ENCODE measurements around the gene PMS1. TPM values are rescaled to one million over a fixed set of nuclear protein-coding genes. Genes with fewer than 3 reads are reported as not detected.
A peak's percentile ranks its signal among the peaks of the same experiment; 100 is the strongest.

The PMS1 gene
- total RNA-seq, 1 experiment from 2014 or later, result 46.5 TPM

- intact Hi-C loops (cut with micrococcal nuclease; ENCODE audit: unreplicated experiment), result no loop called here
- TF ChIP-seq CTCF (conservative IDR thresholded peaks at IDR 0.05; ENCODE audit: low read depth, low read length) (no peak), EZH2 (IDR thresholded peaks at IDR 0.05; ENCODE audit: borderline replicate concordance, low read depth, low read length, poor library complexity, severe bottlenecking) (no peak)
- no peak for DNase-seq (ENCODE audit: low spot score)
- no peaks in the 10 kb centered on the region for H3K27me3 ChIP-seq (replicated peaks; ENCODE audit: insufficient read depth, low read depth, low read length, poor library complexity)
- H3K4me1 ChIP-seq (ENCODE audit: insufficient read depth, low read length, poor library complexity, severe bottlenecking), result no peaks in the 10 kb centered on the region
- POLR2A ChIA-PET (ENCODE audit: low non-redundant PET), result no interaction called here
- no TSS peak for BruUV-seq (replicated peaks)
- CTCF ChIA-PET, result no interaction called here
- no peak overlapping the region for H3K27ac ChIP-seq (ENCODE audit: low read depth, low read length, poor library complexity, severe bottlenecking)
- no peaks in the 10 kb centered on the region for H3K9me3 ChIP-seq (ENCODE audit: low read depth, low read length, poor library complexity, severe bottlenecking)
- peaks cover 46% of the 10 kb centered on the region for H3K36me3 ChIP-seq (ENCODE audit: insufficient read depth, low read length, poor library complexity, severe bottlenecking)
- no peak overlapping the region for H3K4me3 ChIP-seq (ENCODE audit: low read depth, low read length, poor library complexity, severe bottlenecking)
Observed at GRCh38 chr2:189770590-189771322, 13.5 kb upstream of the PMS1 start.

- POLR2A ChIA-PET (ENCODE audit: low non-redundant PET), result no interaction called here
- intact Hi-C loops (cut with micrococcal nuclease; ENCODE audit: unreplicated experiment), result no loop called here
- peaks cover 58% of the 10 kb centered on the region for H3K36me3 ChIP-seq (ENCODE audit: insufficient read depth, low read length, poor library complexity, severe bottlenecking)
Observed at GRCh38 chr2:189772212-189772611, 12.0 kb upstream of the PMS1 start.

GRCh38 chr2:189782221-189782671 lies 2.0 kb upstream of the PMS1 start:
- peaks cover 9% of the 10 kb centered on the region for H3K4me1 ChIP-seq (ENCODE audit: insufficient read depth, low read length, poor library complexity, severe bottlenecking)
- H3K27ac ChIP-seq (ENCODE audit: low read depth, low read length, poor library complexity, severe bottlenecking), result no peak overlapping the region
- ChIA-PET CTCF (no interaction called here), POLR2A (ENCODE audit: low non-redundant PET) (interaction anchor here (0.7 kb wide), 1 partner anchor 354 kb away, joined by 4 read pairs; no protein-coding TSS in a partner anchor)
- no peak for DNase-seq (ENCODE audit: low spot score)
- peak overlapping the region; percentile 63 for H3K4me3 ChIP-seq (ENCODE audit: low read depth, low read length, poor library complexity, severe bottlenecking)
- no peaks in the 10 kb centered on the region for H3K27me3 ChIP-seq (replicated peaks; ENCODE audit: insufficient read depth, low read depth, low read length, poor library complexity)
- H3K36me3 ChIP-seq (ENCODE audit: insufficient read depth, low read length, poor library complexity, severe bottlenecking), result peaks cover 44% of the 10 kb centered on the region
- BruUV-seq (replicated peaks), result no TSS peak
- H3K9me3 ChIP-seq (ENCODE audit: low read depth, low read length, poor library complexity, severe bottlenecking), result no peaks in the 10 kb centered on the region
- intact Hi-C loops (cut with micrococcal nuclease; ENCODE audit: unreplicated experiment), result no loop called here
- TF ChIP-seq EZH2 (IDR thresholded peaks at IDR 0.05; ENCODE audit: borderline replicate concordance, low read depth, low read length, poor library complexity, severe bottlenecking) (no peak), CTCF (conservative IDR thresholded peaks at IDR 0.05; ENCODE audit: low read depth, low read length) (no peak)

More at GRCh38 chr2:189772212-189772611, 12.0 kb upstream of the PMS1 start:
- no peak for TF ChIP-seq CTCF (conservative IDR thresholded peaks at IDR 0.05; ENCODE audit: low read depth, low read length)
- no peak for TF ChIP-seq EZH2 (IDR thresholded peaks at IDR 0.05; ENCODE audit: borderline replicate concordance, low read depth, low read length, poor library complexity, severe bottlenecking)
- no TSS peak for BruUV-seq (replicated peaks)
- CTCF ChIA-PET, result no interaction called here
- H3K27me3 ChIP-seq (replicated peaks; ENCODE audit: insufficient read depth, low read depth, low read length, poor library complexity), result no peaks in the 10 kb centered on the region
- H3K4me1 ChIP-seq (ENCODE audit: insufficient read depth, low read length, poor library complexity, severe bottlenecking), result no peaks in the 10 kb centered on the region
- no peak for DNase-seq (ENCODE audit: low spot score)
- H3K27ac ChIP-seq (ENCODE audit: low read depth, low read length, poor library complexity, severe bottlenecking), result no peak overlapping the region
- no peak overlapping the region for H3K4me3 ChIP-seq (ENCODE audit: low read depth, low read length, poor library complexity, severe bottlenecking)
- no peaks in the 10 kb centered on the region for H3K9me3 ChIP-seq (ENCODE audit: low read depth, low read length, poor library complexity, severe bottlenecking)

Measured in A673 (cell line).